Peyer's patch (tissue), 4 donors: ENCODE measurements around the gene NCK2. TPM values are rescaled to one million over a fixed set of nuclear protein-coding genes. Genes with fewer than 3 reads are reported as not detected.

Source experiments
- DNase-seq, 3 donors: peaks; one replicate each; pipeline ENCODE4 v3.0.0-alpha.2; 2017 to 2019
- H3K27ac ChIP-seq, 4 donors: fragments of 200-600 bp; sonication (generic); one replicate each; pipeline ENCODE4 v1.5.1; 2016 to 2019
- H3K27me3 ChIP-seq, 2 donors: fragments of 200-600 bp; sonication (generic); one replicate each; pipeline ENCODE4 v1.5.1; 2019
- H3K36me3 ChIP-seq, 3 donors: fragments of 200-600 bp; sonication (generic); one replicate each; pipeline ENCODE4 v1.5.1; 2016 to 2019
- H3K4me1 ChIP-seq, 4 donors: fragments of 200-600 bp; sonication (generic); one replicate each; pipeline ENCODE4 v1.5.1; 2016 to 2019
- H3K4me3 ChIP-seq, 4 donors: fragments of 200-600 bp; sonication (generic); 1 replicate in 3 of 4; 2 replicates in 1 of 4; pipeline ENCODE4 v1.5.1; 2016 to 2019; ENCODE audit warnings: mild to moderate bottlenecking in 1 of 4
- H3K9me3 ChIP-seq, 4 donors: fragments of 200-600 bp; sonication (generic); one replicate each; pipeline ENCODE4 v1.5.1; 2016 to 2019; ENCODE audit warnings: mild to moderate bottlenecking in 1 of 4
- POLR2A ChIP-seq, 2 donors: fragments of 450-650 bp; IDR thresholded peaks; one replicate each; pipeline ENCODE4 v1.5.1; 2017; ENCODE audit warnings: antibody characterized with exemption in 2 of 2, mild to moderate bottlenecking in 2 of 2, moderate library complexity in 2 of 2
- total RNA-seq, 4 donors: library from RNA; depleted of rRNA; stranded (reverse); fragments of >200 nt; gene quantifications; one replicate each; pipeline ENCODE4 v1.1.0, GENCODE V29; 2016
- TF ChIP-seq, protein P1 (sequence below), 6 experiments: fragments of 450-650 bp in 4 of 6; fragments of 200-600 bp in 2 of 6; sonication (generic) in 1 of 6; IDR thresholded peaks; one replicate each; pipeline ENCODE4 v1.5.1; 2017 to 2019; ENCODE audit warnings: antibody characterized with exemption in 6 of 6, mild to moderate bottlenecking in 3 of 6, moderate library complexity in 1 of 6

The NCK2 gene
- total RNA-seq, 4 donors from 2014 or later = 58.6 to 94.5 (median 85.8) TPM

- H3K27me3 ChIP-seq = no peaks in the 10 kb centered on the region
- peaks cover 0 to 15% (median 0%) of the 10 kb centered on the region in 3 donors for H3K36me3 ChIP-seq
- H3K4me3 ChIP-seq = no peak overlapping the region
- H3K9me3 ChIP-seq = no peaks in the 10 kb centered on the region
- TF ChIP-seq POLR2A (IDR thresholded peaks at IDR 0.05) = no peak
- TF ChIP-seq, protein P1, sequence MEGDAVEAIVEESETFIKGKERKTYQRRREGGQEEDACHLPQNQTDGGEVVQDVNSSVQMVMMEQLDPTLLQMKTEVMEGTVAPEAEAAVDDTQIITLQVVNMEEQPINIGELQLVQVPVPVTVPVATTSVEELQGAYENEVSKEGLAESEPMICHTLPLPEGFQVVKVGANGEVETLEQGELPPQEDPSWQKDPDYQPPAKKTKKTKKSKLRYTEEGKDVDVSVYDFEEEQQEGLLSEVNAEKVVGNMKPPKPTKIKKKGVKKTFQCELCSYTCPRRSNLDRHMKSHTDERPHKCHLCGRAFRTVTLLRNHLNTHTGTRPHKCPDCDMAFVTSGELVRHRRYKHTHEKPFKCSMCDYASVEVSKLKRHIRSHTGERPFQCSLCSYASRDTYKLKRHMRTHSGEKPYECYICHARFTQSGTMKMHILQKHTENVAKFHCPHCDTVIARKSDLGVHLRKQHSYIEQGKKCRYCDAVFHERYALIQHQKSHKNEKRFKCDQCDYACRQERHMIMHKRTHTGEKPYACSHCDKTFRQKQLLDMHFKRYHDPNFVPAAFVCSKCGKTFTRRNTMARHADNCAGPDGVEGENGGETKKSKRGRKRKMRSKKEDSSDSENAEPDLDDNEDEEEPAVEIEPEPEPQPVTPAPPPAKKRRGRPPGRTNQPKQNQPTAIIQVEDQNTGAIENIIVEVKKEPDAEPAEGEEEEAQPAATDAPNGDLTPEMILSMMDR (IDR thresholded peaks at IDR 0.05) = no peak
- peaks cover 0 to 47% (median 3%) of the 10 kb centered on the region in 4 donors for H3K4me1 ChIP-seq
- no peak for DNase-seq
- no peak overlapping the region for H3K27ac ChIP-seq
Observed at GRCh38 chr2:105882920-105883435, 138.3 kb downstream of the NCK2 start.

- Histone ChIP-seq H3K9me3 (no peaks in the 10 kb centered on the region), H3K36me3 (peaks cover 0 to 15% (median 0%) of the 10 kb centered on the region in 3 donors), H3K27me3 (no peaks in the 10 kb centered on the region), H3K27ac (no peak overlapping the region), H3K4me1 (peaks cover 0 to 37% (median 3%) of the 10 kb centered on the region in 4 donors), H3K4me3 (no peak overlapping the region)
- TF ChIP-seq POLR2A (IDR thresholded peaks at IDR 0.05) = no peak
- TF ChIP-seq, protein P1 (IDR thresholded peaks at IDR 0.05) = no peak
- DNase-seq = no peak
Observed at GRCh38 chr2:105883911-105884694, 139.4 kb downstream of the NCK2 start.

- peaks cover 0 to 15% (median 0%) of the 10 kb centered on the region in 3 donors for H3K36me3 ChIP-seq
- DNase-seq = no peak
- no peak overlapping the region for H3K4me3 ChIP-seq
- H3K27ac ChIP-seq = no peak overlapping the region
- no peak for TF ChIP-seq POLR2A (IDR thresholded peaks at IDR 0.05)
- TF ChIP-seq, protein P1 (IDR thresholded peaks at IDR 0.05) = no peak
- peaks cover 0 to 37% (median 3%) of the 10 kb centered on the region in 4 donors for H3K4me1 ChIP-seq
- no peaks in the 10 kb centered on the region for H3K9me3 ChIP-seq
- H3K27me3 ChIP-seq = no peaks in the 10 kb centered on the region
Observed at GRCh38 chr2:105885456-105885855, 140.7 kb downstream of the NCK2 start.

GRCh38 chr2:105886029-105886454, 141.3 kb downstream of the NCK2 start:
- no peak for DNase-seq
- H3K4me3 ChIP-seq = no peak overlapping the region
- H3K27ac ChIP-seq = no peak overlapping the region
- H3K36me3 ChIP-seq = peaks cover 0 to 15% (median 0%) of the 10 kb centered on the region in 3 donors
- no peaks in the 10 kb centered on the region for H3K27me3 ChIP-seq
- no peaks in the 10 kb centered on the region for H3K9me3 ChIP-seq
- peaks cover 0 to 37% (median 3%) of the 10 kb centered on the region in 4 donors for H3K4me1 ChIP-seq
- no peak for TF ChIP-seq POLR2A (IDR thresholded peaks at IDR 0.05)
- TF ChIP-seq, protein P1 (IDR thresholded peaks at IDR 0.05) = no peak

- Histone ChIP-seq H3K9me3 (no peaks in the 10 kb centered on the region), H3K4me3 (no peak overlapping the region), H3K4me1 (peaks cover 0 to 37% (median 3%) of the 10 kb centered on the region in 4 donors), H3K27me3 (no peaks in the 10 kb centered on the region), H3K27ac (no peak overlapping the region), H3K36me3 (peaks cover 0 to 9% (median 0%) of the 10 kb centered on the region in 3 donors)
- TF ChIP-seq POLR2A (IDR thresholded peaks at IDR 0.05) = no peak
- TF ChIP-seq, protein P1 (IDR thresholded peaks at IDR 0.05) = no peak
- DNase-seq = no peak
Observed at GRCh38 chr2:105886687-105887086, 142.0 kb downstream of the NCK2 start.
